Neural crest cell (in vitro differentiated cells): ENCODE results near the gene FAM184B. TPM values are rescaled to one million over a fixed set of nuclear protein-coding genes. Genes with fewer than 3 reads are reported as not detected.

Source experiments
- DNase-seq: peaks from one replicate; pipeline ENCODE4 v3.0.0; 2021; ENCODE audit warnings: low read depth, mixed read lengths, low spot score
- H3K27ac Mint-ChIP-seq: one replicate; pipeline ENCODE4 v1.8.0; 2021; ENCODE audit warnings: mild to moderate bottlenecking, mixed read lengths; ENCODE audit not compliant: unreplicated experiment
- H3K27me3 Mint-ChIP-seq: 2 replicates; pipeline ENCODE4 v1.8.0; 2021; ENCODE audit warnings: low read depth, mild to moderate bottlenecking, mixed read lengths
- H3K36me3 Mint-ChIP-seq: 2 replicates; pipeline ENCODE4 v1.8.0; 2021; ENCODE audit warnings: low read depth, mild to moderate bottlenecking, mixed read lengths
- H3K4me1 Mint-ChIP-seq: 2 replicates; pipeline ENCODE4 v1.8.0; 2021; ENCODE audit warnings: mixed read lengths
- H3K4me3 Mint-ChIP-seq: one replicate; pipeline ENCODE4 v1.8.0; 2021; ENCODE audit warnings: mild to moderate bottlenecking, mixed read lengths
- H3K9me3 Mint-ChIP-seq: 2 replicates; pipeline ENCODE4 v1.8.0; 2021; ENCODE audit warnings: mixed read lengths
- total RNA-seq: library from RNA; stranded (reverse); gene quantifications from 2 replicates; pipeline ENCODE4 v1.2.1, GENCODE V29; 2021
- TF ChIP-seq, protein P1 (sequence below): fragments of 200-600 bp; sonication (generic); conservative IDR thresholded peaks from 2 replicates; pipeline ENCODE4 v1.5.0; 2021; ENCODE audit warnings: antibody characterized with exemption, mild to moderate bottlenecking

FAM184B gene
- total RNA-seq, 1 donor from 2014 or later = 0.12 TPM

DNA sequence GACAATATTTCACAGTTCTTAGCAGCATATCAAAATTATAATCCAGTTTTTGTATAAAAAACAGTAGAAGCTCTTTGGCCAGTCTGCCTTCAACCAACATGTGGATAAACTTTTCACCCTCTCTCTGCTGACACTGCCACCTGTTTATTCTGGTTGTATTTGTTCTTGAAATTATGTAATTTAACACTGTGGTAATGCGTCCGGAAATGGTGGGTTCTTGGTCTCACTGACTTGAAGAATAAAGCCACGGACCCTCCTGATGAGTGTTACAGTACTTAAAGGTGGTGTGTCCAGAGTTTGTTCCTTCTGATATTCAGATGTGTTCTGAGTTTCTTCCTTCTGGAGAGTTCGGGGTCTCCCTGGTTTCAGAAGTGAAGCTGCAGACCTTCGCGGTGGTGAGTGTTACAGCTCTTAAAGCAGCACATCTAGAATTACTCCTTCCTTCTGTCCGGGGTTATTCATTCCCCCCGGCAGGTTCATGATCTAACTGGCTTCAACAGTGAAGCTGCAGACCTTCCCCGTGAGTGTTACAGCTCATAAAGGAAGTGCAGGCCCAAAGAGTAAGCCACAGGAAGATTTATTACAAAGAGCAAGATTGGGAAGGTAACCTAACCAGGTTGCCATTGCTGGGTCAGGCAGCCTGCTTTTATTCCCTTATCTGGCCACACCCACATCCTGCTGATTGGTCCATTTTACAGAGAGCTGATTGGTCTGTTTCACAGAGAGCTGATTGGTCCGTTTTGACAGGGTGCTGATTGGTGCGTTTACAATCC is 15.7 kb downstream of the FAM184B start:
- Mint-ChIP-seq H3K4me3 (no peak overlapping the region), H3K36me3 (no peaks in the 10 kb centered on the region), H3K4me1 (peaks cover 13% of the 10 kb centered on the region), H3K9me3 (peaks cover 4% of the 10 kb centered on the region), H3K27me3 (no peaks in the 10 kb centered on the region), H3K27ac (no peak overlapping the region)
- no peak for DNase-seq
- TF ChIP-seq, protein P1, sequence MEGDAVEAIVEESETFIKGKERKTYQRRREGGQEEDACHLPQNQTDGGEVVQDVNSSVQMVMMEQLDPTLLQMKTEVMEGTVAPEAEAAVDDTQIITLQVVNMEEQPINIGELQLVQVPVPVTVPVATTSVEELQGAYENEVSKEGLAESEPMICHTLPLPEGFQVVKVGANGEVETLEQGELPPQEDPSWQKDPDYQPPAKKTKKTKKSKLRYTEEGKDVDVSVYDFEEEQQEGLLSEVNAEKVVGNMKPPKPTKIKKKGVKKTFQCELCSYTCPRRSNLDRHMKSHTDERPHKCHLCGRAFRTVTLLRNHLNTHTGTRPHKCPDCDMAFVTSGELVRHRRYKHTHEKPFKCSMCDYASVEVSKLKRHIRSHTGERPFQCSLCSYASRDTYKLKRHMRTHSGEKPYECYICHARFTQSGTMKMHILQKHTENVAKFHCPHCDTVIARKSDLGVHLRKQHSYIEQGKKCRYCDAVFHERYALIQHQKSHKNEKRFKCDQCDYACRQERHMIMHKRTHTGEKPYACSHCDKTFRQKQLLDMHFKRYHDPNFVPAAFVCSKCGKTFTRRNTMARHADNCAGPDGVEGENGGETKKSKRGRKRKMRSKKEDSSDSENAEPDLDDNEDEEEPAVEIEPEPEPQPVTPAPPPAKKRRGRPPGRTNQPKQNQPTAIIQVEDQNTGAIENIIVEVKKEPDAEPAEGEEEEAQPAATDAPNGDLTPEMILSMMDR = no peak

GRCh38 chr4:17763931-17764330 is 17.5 kb downstream of the FAM184B start:
- Mint-ChIP-seq H3K4me1 (peaks cover 16% of the 10 kb centered on the region), H3K27me3 (no peaks in the 10 kb centered on the region), H3K9me3 (peaks cover 4% of the 10 kb centered on the region), H3K36me3 (no peaks in the 10 kb centered on the region), H3K27ac (no peak overlapping the region), H3K4me3 (no peak overlapping the region)
- no peak for DNase-seq
- TF ChIP-seq, protein P1 = no peak

DNA sequence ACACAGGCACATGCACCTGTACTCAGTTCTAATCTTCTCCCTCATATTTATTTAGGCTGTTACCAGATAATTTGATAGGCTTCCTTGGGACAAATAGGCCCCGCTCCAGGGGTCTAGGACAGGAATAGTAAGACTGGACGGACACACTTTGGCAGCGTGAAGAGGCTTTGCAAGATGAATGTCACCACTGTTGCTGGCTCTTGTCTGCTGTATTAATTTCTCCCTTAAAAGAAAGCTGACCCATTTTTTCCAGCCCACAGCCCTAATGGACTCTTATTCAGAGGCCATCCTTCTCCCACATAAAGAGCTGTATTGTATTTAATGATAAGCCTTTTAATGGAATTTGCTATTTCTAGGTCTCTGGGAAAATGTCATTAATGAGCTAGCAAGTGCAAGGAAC is 18.0 kb downstream of the FAM184B start:
- peak overlapping the region; percentile 16 for H3K27ac Mint-ChIP-seq
- no peaks in the 10 kb centered on the region for H3K27me3 Mint-ChIP-seq
- no peak for DNase-seq

DNA sequence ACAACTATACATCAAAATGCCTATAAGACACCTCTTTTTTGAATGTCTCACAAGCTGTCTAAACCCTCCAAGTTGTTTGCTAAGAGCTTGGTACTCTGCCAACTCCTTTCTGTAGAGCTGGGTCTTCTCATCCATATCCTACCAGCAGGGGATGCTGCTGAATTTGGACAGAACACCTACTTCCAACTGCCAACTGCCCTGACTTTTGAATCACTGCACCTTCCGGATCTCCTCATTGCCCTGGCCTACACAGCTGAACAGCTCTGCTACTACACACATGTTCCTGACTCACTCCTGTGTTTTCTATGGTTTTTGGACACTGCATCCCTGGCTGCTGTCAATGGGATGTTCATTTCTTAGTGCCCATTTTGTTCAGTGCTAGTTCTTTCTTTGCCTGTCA is 18.7 kb downstream of the FAM184B start:
- TF ChIP-seq, protein P1 = no peak
- Mint-ChIP-seq H3K4me3 (no peak overlapping the region), H3K27me3 (peaks cover 4% of the 10 kb centered on the region), H3K27ac (no peak overlapping the region), H3K9me3 (peaks cover 4% of the 10 kb centered on the region), H3K36me3 (no peaks in the 10 kb centered on the region), H3K4me1 (peaks cover 23% of the 10 kb centered on the region)
- DNase-seq = no peak

More for the DNA sequence above, 18.0 kb downstream of the FAM184B start:
- Mint-ChIP-seq H3K9me3 (peaks cover 4% of the 10 kb centered on the region), H3K4me1 (peaks cover 21% of the 10 kb centered on the region), H3K36me3 (no peaks in the 10 kb centered on the region), H3K4me3 (no peak overlapping the region)
- TF ChIP-seq, protein P1 = no peak

DNA sequence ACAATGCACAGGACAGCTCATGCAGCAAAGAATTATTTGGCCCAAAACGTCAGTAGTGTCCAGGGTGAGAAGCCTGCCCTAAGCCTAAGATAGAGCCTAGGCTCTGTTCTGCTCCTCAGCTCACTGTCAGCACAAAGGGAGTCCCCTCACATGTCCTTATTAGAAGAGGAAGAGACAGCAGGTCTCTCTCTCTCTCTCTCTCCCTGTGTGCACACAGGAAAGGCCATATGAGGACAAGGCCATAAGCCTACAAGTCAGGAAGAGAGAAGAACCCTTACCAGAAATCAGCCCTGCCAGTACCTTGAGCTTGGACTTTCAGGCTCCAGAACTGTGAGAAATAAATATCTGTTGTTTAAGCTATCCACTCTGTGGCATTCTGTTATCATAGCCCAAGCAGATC is 20.4 kb downstream of the FAM184B start:
- H3K4me3 Mint-ChIP-seq = no peak overlapping the region
- TF ChIP-seq, protein P1 = no peak
- H3K27me3 Mint-ChIP-seq = peaks cover 12% of the 10 kb centered on the region
- no peak overlapping the region for H3K27ac Mint-ChIP-seq
- peaks cover 23% of the 10 kb centered on the region for H3K4me1 Mint-ChIP-seq
- DNase-seq = no peak
- no peaks in the 10 kb centered on the region for H3K36me3 Mint-ChIP-seq
- H3K9me3 Mint-ChIP-seq = peaks cover under 1% of the 10 kb centered on the region
